ENCODE results near the gene ADCY5.

ADCY5 gene

DNA sequence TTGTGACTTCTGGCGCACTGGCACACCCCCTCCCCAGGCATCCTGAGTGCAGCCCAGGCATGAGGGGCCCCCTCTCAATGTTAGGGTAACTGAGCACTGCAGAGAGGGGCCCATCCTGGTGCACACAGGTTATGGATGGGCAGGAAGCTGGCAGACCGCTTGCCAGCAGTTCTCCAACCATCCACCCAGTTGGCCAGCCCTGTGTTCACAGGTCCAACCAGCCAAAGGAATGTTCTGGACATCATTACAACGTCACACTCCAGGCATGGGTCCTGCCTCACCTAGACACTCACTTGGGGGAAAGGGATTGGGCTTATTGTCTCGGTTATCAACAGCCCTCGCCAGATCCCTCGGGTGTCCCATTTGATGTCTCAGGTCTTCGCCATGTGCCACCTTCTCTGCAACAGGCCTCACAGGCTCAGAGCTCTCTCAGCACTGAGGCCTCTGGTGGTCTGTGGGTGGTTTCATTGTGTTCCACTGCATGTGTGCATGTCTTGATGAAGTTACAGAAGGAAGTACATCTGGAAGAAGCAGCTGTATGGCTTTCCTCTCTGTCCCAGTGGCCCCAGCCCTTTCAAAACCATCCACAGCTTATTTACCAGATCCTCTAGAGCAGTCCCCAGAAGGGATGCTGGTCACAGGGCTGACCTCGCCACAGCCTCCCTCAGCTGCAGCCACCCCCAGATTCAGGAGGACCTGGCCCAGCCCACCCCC is 23.7 kb downstream of the ADCY5 start:
- DNase-seq = no peak

DNA sequence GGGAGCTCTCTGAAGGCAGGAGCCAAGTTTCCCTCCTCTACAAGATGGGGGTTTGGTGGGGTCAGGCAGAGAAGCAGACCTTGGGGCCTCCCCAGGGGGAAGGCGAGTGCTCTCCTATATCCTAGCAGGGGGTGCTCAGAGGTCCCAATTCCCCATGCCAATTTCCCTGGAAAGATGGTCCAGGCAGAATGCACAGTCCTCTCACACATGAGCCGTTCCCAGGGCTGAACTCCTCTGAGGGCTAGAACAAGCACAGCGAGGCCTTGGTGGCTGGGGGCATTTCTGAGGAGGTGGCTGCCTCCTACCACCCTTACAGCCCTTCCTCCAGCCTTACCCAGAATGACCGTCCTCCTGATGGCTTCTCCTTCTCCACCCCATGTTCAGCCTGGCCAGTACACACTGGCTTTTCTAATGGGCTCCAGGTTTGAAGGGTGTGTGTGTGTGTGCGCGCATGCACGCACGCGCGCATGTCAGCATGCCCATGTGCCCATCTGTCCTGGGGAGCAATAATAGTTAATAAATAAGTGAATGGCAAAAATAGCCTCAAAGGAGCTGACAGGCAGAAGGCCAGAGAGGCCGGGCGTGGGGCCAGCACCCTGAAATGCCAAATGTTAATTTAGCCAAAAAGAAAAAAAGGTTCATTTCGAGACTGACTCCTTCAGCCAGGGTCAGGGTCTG is 24.4 kb downstream of the ADCY5 start:
- DNase-seq = no peak

DNA sequence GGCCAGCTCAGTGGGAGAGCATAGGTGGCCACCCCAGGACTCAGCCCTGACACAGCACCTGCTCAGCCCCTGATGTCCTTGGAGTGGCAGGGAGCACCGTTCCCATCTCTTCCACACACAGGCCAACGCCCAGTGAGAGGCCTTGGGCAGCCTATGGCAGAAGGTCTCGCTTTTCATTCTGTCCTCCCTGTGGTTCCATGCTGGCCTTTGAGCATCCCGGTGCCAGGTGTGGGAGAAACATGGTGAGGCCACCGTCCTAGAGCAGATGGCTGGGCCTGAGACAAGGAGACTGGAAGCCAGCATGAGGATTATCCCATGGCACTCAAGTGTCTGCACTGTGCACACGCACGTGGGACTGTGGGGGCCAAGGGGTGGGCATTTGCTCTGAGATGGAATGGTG is 25.1 kb downstream of the ADCY5 start:
- no peak for DNase-seq

DNA sequence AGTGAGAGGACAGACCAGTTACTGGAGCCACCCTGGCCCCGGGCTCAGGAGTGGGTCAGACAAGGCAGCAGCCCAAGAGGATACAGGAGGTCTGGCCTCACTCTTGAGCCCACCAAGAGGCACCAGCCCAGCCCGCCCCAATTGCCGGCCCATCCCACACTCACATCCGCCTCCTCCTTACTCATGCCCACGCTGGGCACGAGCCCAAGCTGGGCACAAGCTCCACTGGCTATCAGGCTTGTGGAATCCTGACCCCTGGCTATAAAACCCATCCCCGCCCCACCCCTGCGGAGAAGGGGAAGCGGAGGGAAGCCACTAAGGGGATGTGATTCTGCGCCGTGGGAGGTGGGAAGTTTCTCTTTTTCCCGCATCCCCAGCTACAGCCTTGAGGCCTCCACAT is 25.9 kb downstream of the ADCY5 start:
- no peak for DNase-seq

GRCh38 chr3:123422457-123422856 is 26.4 kb downstream of the ADCY5 start:
- DNase-seq = no peak

- no peak for DNase-seq
Observed at GRCh38 chr3:123421353-123422174, 27.3 kb downstream of the ADCY5 start.

DNA sequence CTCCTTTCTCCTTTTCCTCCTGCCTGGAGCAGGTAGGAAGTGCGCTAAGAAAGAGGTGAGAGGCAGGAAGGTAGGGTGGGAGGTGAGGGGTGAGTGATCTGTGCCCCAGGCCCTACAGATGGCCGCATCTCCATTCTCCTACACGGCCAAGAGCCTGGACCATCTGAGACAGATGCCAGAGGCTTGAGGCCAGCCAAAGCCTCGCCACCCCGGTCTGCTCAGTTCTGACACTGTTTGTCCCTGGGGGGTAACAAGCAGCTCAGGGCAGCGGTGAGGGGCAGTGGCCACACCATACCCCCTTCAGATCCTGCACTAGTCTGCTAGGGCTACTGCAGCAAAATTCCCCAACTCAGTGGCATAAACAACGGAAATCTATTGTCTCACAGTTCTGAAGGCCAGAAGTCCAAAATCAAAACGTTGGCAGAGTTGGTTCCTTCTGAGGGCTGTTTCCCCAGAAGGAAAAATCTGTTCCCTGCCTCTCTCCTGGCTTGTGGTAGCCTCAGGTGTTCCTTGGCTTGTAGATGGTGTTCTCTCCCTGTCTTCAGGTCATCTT is 28.4 kb downstream of the ADCY5 start:
- no peak for DNase-seq

DNA sequence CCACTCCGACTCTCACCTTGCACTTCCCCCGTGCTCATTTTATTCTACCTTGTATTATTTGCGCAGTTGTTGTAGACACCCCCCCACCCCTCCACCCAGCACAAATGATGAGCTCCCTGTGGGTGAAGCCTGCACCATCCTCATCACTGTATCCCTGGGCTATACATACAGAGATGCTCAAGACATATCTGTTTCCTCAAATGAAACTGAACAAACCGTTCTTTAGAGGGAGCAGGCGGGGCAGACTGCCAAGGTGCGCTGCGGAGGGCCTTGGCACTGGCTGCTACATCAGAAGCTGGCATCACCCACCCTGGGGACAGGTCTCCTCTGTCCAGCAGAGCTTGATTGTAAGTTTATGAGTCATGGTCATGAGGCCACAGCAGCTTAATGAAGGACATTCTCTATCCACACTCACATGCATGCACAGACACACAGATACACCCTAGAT is 29.0 kb downstream of the ADCY5 start:
- no peak for DNase-seq

DNA sequence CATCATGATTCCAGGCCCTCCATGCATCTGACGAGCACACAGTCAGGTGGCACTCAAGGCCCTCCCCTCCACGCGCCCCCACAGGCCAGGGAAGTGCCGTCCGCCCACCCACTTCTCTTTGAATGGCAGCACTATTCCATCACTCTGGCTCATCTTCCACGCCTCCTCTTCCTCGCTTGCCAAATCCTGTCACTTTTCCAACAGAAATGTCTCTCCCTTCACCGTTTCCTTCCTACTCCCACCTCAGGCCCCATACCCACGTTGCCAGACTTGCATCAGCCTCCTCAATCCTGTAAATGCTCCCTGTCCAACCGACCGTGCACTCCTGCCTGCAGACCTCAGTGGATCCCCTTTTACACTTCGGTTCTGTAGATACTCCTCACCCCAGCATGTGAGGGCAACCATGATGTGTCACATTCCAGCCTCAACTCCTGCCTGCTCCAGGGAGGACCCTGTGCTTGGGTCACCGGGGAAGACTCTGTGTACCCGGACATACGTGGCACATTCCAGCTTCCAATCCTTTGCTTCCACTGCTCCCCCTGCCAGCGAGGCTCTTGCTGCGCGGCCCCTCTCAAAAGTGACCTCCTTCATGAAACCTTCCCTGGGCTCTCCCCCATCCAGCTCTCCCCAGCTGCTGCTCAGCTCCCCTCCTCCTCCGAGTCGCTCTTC is 29.6 kb downstream of the ADCY5 start:
- no peak for DNase-seq

- DNase-seq = no peak
Observed at GRCh38 chr3:123416647-123417046, 32.2 kb downstream of the ADCY5 start.

- no peak for DNase-seq
Observed at GRCh38 chr3:123416173-123416572, 32.7 kb downstream of the ADCY5 start.

DNA sequence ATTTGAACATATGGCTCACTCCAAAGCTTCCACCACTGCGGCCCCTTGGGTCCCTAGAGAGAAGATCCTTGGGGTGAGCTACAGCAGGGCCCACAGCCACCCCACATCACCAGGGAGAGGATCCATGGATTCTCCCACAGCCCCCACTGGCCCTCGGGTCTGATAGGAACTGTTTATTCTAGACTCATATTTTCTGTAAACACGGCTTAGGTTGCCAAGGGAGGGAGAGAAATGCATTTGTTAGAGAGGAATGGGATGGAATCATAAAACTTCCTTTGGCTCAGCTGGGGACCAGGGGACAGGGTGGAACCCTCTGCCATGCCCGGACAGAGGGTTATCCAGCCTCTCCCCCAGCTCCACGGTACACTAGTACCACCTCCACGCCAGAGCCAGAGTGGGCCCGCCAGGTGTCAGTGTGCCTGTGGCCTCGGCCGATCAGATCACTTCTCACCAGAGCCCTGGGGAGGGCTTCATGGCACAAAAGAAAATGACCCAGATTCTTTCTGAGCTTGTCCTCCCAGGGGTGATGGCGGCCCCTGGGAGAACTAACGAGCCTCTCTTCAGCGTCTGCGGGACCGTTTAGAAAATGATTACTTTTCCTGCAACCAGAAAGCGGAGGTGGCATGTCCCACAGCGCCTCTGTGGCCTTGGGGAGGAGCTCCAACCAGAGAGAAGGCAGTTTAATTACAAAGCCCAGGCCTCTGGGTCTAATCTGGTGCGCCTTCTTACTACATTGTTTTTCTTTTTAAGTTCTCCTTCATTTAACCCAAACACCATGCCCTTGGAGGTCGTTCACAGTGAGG is 33.7 kb downstream of the ADCY5 start:
- DNase-seq = no peak

- no peak for DNase-seq
Observed at GRCh38 chr3:123412811-123413604, 35.9 kb downstream of the ADCY5 start.

GRCh38 chr3:123412076-123412475 is 36.8 kb downstream of the ADCY5 start:
- DNase-seq = no peak

GRCh38 chr3:123411340-123412040 is 37.4 kb downstream of the ADCY5 start:
- DNase-seq = no peak

GRCh38 chr3:123410149-123410515 is 38.8 kb downstream of the ADCY5 start:
- DNase-seq = no peak

DNA sequence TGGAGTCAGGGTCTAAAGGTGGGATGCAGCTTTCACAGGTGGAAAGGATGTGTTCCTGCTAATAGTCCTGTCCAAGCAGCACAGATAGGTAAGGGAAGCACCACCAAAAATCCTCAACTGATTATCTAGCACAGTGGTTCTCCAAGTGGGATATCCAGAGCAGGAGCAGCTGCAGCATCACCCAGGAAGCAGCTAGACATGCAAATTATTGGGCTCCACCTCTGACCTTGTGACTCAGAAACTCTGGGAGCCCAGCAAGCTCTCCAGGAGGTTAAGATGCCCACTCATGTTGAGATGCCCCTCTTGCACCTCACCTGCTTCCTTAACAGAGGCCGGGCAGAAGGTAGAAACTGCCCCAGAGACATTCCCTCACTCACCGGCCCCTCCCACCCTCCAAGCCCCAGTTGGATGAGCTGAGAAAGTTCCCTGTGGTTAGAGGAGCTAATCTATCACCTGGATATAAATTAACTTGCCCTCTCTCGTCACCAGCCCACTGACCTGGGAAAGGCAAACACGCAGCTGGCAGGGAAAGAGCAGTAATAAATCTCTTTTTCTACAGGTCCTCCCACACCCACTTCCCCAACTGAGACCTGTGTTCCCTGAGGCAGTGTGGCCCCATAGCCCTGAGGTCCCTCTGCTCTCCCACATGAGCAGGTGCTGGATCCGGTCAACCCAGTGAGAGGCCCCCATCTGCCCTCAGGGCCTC is 39.3 kb downstream of the ADCY5 start:
- no peak for DNase-seq

DNA sequence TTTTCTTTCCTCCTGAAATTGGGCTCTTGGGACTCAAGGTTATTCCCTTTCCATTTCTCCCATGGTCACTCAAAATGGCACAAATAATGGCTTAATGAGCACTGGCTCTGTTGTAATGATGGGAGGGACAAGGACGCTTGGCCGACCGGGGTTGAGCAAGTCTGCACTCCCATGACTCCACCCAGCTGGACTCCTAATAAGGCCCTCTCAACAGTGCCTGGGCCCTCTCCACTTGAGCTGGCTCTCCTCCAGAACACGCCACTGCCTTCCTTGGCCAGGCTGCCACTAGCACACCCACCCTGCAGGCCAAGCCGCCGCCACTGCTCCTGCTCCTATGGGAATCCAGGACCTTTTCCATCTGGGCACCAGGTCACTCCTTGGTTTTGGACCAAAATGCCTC is 42.3 kb downstream of the ADCY5 start:
- no peak for DNase-seq

GRCh38 chr3:123405936-123406510 is 42.9 kb downstream of the ADCY5 start:
- DNase-seq = no peak

DNA sequence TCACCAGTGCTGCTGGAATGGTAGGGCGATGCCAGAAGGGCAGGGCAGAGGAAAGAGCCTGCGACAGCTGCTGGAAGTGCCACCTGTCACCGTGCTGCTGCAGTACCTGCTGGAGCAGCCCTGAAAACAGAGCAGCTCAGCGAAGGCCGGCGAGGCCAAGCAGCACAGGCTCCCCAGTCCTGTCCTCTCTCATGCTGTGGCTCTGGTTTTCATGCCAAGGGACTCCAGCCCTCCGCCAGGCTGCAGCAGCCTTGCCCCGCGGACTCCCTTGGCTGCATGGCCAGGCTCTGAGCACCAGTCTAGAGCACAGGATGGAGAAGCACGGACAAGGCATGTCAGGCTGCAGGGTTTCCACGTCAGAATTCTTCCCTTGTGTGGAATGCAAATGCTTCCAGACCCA is 43.9 kb downstream of the ADCY5 start:
- DNase-seq = no peak
